NT2/D1 (cell line): Measurements from ENCODE around the gene OR56A5.

Experiments
- SUZ12 ChIP-seq: IDR thresholded peaks from 2 replicates; pipeline ENCODE4 v1.6.1; 2011; ENCODE audit not compliant: insufficient read length, insufficient read depth; ENCODE audit errors: extremely low read depth
- ZNF274 ChIP-seq: IDR thresholded peaks from 2 replicates; pipeline ENCODE4 v1.6.1; 2011; ENCODE audit warnings: mild to moderate bottlenecking, low read depth, low read length

GRCh38 chr11:5928811-5929210 lies 39.5 kb downstream of the OR56A5 start:
- TF ChIP-seq SUZ12 (no peak), ZNF274 (no peak)
